CD8-positive, alpha-beta memory T cell (primary cell): ENCODE results near the gene PRPF40B. TPM values are rescaled to one million over a fixed set of nuclear protein-coding genes. Genes with fewer than 3 reads are reported as not detected.

Source experiments
- CTCF ChIA-PET: fragments of 350-600 bp; sonication (Branson Sonifier 250); formaldehyde crosslinking; loops from one replicate; lab custom pipeline; 2021; ENCODE audit warnings: antibody characterized with exemption; lab: Charles Lee
- POLR2A ChIA-PET: fragments of 350-600 bp; sonication (Branson Sonifier 250); formaldehyde crosslinking; loops from one replicate; lab custom pipeline; 2021; ENCODE audit warnings: antibody characterized with exemption; lab: Charles Lee
- DNase-seq, 5 donors: peaks; one replicate each; pipeline versions ENCODE4 v3.0.0 to v3.0.0-alpha.2; 2020 to 2022; ENCODE audit warnings: mixed read lengths in 1 of 5
- H3K27ac ChIP-seq: one replicate; pipeline ENCODE4 v1.7.0; 2013; ENCODE audit warnings: low read depth, mild to moderate bottlenecking, low read length, moderate library complexity
- H3K27me3 ChIP-seq: 2 replicates; pipeline ENCODE4 v1.7.0; 2013; ENCODE audit warnings: low read length, mild to moderate bottlenecking; ENCODE audit not compliant: insufficient read depth, poor library complexity, severe bottlenecking
- H3K36me3 ChIP-seq: 2 replicates; pipeline ENCODE4 v1.7.0; 2013; ENCODE audit warnings: mild to moderate bottlenecking, low read length, moderate library complexity; ENCODE audit not compliant: insufficient read depth
- H3K4me1 ChIP-seq: 2 replicates; pipeline ENCODE4 v1.7.0; 2013; ENCODE audit warnings: mild to moderate bottlenecking, low read length, moderate library complexity; ENCODE audit not compliant: insufficient read depth
- H3K4me3 ChIP-seq: 2 replicates; pipeline ENCODE4 v1.7.0; 2013; ENCODE audit warnings: mild to moderate bottlenecking, low read length
- H3K9me3 ChIP-seq: 2 replicates; pipeline ENCODE4 v1.7.0; 2013; ENCODE audit warnings: mild to moderate bottlenecking, low read length
- H3K27ac Mint-ChIP-seq, 8 donors: one replicate each; pipeline ENCODE4 v1.8.0; 2020 to 2021; ENCODE audit warnings: mixed read lengths in 8 of 8, mild to moderate bottlenecking in 6 of 8, inconsistent platforms in 3 of 8, moderate library complexity in 3 of 8
- H3K27me3 Mint-ChIP-seq, 2 donors: one replicate each; pipeline ENCODE4 v1.8.0; 2020 to 2021; ENCODE audit warnings: mixed read lengths in 2 of 2, mild to moderate bottlenecking in 1 of 2, moderate library complexity in 1 of 2
- H3K36me3 Mint-ChIP-seq, 3 donors: one replicate each; pipeline ENCODE4 v1.8.0; 2020 to 2021; ENCODE audit warnings: mixed read lengths in 3 of 3, inconsistent platforms in 1 of 3, mild to moderate bottlenecking in 1 of 3
- H3K4me1 Mint-ChIP-seq, 3 donors: one replicate each; pipeline ENCODE4 v1.8.0; 2020 to 2021; ENCODE audit warnings: mixed read lengths in 3 of 3, inconsistent platforms in 1 of 3, mild to moderate bottlenecking in 1 of 3
- H3K4me3 Mint-ChIP-seq, 7 donors: one replicate each; pipeline ENCODE4 v1.8.0; 2020 to 2021; ENCODE audit warnings: mixed read lengths in 7 of 7, mild to moderate bottlenecking in 6 of 7, moderate library complexity in 4 of 7, inconsistent platforms in 2 of 7
- H3K9me3 Mint-ChIP-seq, 5 donors: one replicate each; pipeline ENCODE4 v1.8.0; 2020 to 2022; ENCODE audit warnings: mixed read lengths in 5 of 5, mild to moderate bottlenecking in 3 of 5, moderate library complexity in 2 of 5, inconsistent platforms in 1 of 5
- polyA plus RNA-seq: library from polyadenylated mRNA; unstranded; fragments of 300-500 nt; fragmentation: Illumina TruSeq; gene quantifications from one replicate; pipeline ENCODE4 v1.2.3, GENCODE V29; 2021
- total RNA-seq, 2 experiments: library from RNA; stranded (reverse); gene quantifications; one replicate each; pipeline ENCODE4 v1.2.3, GENCODE V29; 2021

Gene PRPF40B
- 1 to 10 TPM; 9.0 to 9.9 TPM for total RNA-seq
- polyA plus RNA-seq = 2.0 TPM

DNA sequence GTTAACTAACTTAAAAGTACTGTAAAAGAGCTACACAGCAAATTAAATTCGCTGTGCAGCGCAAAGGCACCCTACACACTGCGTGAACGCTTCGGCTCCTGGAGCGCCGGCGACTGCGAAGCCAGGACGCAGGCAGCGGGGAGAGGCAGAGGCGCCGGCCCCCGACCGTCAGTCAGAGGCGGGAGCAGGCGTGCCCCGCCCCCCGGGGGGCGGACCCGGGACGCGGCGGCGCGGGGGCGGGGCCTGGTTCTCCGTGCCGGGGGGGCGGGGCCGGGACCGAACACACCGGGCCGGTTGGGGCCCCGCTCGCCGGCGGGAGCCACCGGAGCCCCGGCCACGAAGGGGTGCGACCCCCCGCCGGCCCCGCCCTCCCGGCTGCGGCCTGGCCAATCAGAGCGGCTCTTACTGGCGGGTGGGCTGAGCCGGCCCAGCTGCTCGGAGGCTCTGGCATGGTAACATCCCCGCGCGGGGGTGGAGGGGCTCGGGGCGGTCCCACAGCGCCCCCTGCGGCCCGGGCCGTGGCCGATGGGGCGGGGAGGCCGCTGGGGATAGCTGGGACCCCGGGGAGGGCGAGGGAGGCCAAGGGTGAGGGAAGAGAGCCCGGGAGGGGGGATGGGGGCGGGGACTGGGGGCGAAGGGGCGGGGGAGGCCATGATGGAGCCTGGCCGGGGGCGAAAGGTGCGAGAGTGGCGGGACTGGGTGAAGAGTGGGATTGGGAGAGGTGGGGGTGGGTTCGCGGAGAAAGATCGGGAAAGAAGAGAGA lies at the start of gene PRPF40B:
TSS of gene PRPF40B (plus strand) at position 420 of the 763 bp plus-strand sequence. CDS start at position 450, 30 bp downstream.
- Histone ChIP-seq H3K4me3 (peak within 1 kb of the TSS; percentile 70), H3K9me3 (no peaks in the 10 kb centered on the region), H3K27me3 (no peaks in the 10 kb centered on the region), H3K4me1 (peaks cover 18% of the 10 kb centered on the region), H3K36me3 (no peaks in the 10 kb centered on the region), H3K27ac (peak within 1 kb of the TSS; percentile 49)
- DNase-seq = peak; percentile 80 to 90 (median 87)
- POLR2A ChIA-PET = interaction anchor here (0.5 to 1.8 kb wide), 10 partner anchors 14 to 941 kb away, joined by 3 to 7 read pairs (median 4); partner anchors contain the start of genes KANSL2, MCRS1 and TMBIM6
- no peaks in the 10 kb centered on the region for H3K36me3 Mint-ChIP-seq
- CTCF ChIA-PET = interaction anchor here (0.6 to 6.1 kb wide), 15 partner anchors 9 to 265 kb away, joined by 3 to 42 read pairs (median 3); partner anchors contain the start of gene TMBIM6
- peak within 1 kb of the TSS; percentile 83 to 93 (median 89) for H3K4me3 Mint-ChIP-seq
- peak within 1 kb of the TSS; percentile 86 to 97 (median 95) for H3K27ac Mint-ChIP-seq
- H3K4me1 Mint-ChIP-seq = peaks cover 22 to 32% (median 31%) of the 10 kb centered on the region in 3 donors
- no peaks in the 10 kb centered on the region for H3K9me3 Mint-ChIP-seq
- peaks cover 0 to 4% of the 10 kb centered on the region in 2 donors for H3K27me3 Mint-ChIP-seq

DNA sequence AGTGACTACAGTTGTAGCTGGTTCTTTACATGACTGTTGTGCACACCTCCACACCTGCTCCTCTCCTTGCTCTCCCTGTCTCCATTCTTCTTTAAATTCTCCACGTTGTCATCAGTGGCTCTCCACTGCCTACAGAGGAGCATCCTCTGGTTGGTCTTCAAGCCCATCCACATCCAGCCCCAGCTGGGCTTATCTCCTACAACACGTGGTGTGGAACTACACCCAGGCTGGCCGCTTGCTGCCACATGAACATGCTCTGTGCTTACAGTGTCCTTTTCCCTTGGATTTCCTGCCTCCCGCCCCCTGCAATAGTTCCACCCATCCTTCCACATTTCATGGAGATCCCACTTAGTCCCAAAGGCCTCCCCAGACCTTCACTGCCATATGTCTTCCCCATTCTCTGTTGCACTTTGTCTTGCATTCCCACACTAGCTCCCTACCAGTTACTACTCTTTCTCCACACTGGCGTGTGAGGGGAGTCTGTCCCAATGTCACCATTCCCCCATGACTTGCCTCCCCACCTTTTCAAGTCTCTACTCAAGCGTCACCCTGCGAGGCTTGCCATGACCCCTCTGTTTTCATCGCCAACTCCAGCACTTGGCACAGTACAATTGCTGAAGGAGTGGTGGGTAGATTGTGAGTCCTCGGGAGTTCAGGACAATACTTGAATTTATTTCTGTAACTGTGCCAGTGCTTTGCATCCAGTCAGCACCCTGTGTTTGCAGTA lies 45.6 kb upstream of the PRPF40B start:
- CTCF ChIA-PET = no interaction called here
- H3K27ac ChIP-seq = no peak overlapping the region
- H3K9me3 ChIP-seq = no peaks in the 10 kb centered on the region
- Mint-ChIP-seq H3K4me1 (peaks cover 5 to 13% (median 11%) of the 10 kb centered on the region in 3 donors), H3K27ac (peak overlapping the region in 2 of 8 donors; percentile 21 to 27), H3K27me3 (no peaks in the 10 kb centered on the region), H3K4me3 (peak overlapping the region in 1 of 7 donors; percentile 50), H3K36me3 (peaks cover 0 to 37% (median 14%) of the 10 kb centered on the region in 3 donors), H3K9me3 (no peaks in the 10 kb centered on the region)
- no peak overlapping the region for H3K4me3 ChIP-seq
- H3K27me3 ChIP-seq = no peaks in the 10 kb centered on the region
- no peaks in the 10 kb centered on the region for H3K36me3 ChIP-seq
- no peak for DNase-seq
- peaks cover 8% of the 10 kb centered on the region for H3K4me1 ChIP-seq
- POLR2A ChIA-PET = no interaction called here

DNA sequence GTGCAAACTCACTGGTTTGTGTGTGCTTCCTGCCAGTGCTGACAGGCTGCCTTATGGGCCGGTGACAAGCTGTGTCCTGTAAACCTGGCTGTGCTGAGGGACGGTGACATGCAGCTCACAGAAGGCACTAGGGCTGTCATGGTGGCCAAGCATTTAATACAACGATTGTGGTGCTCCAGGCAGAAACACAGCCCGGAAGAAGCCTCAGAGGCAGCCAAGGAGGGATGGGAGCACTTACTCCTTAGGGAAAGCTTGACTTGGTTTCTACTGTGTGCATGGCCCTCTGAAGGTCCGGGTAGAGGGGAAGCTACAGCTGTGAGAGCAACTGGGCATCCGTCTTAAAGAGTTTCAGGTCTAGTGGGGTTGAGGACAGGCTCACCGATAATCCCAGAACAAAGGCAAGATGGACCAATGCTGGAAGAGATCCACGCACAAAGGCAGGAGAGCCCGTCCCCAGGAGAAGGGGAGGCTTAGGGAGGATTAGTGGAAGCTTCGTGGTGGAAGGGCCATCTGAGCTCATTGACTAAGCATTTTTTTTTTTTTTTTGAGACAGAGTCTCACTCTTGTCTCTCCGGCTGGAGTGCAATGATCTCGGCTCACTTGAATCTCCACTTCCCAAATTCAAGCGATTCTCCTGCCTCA lies 44.8 kb upstream of the PRPF40B start:
- Mint-ChIP-seq H3K4me1 (peaks cover 5 to 13% (median 11%) of the 10 kb centered on the region in 3 donors), H3K27me3 (no peaks in the 10 kb centered on the region), H3K4me3 (no peak overlapping the region), H3K9me3 (no peaks in the 10 kb centered on the region), H3K27ac (no peak overlapping the region), H3K36me3 (peaks cover 0 to 41% (median 14%) of the 10 kb centered on the region in 3 donors)
- no peak overlapping the region for H3K27ac ChIP-seq
- no peak for DNase-seq
- peaks cover 8% of the 10 kb centered on the region for H3K4me1 ChIP-seq
- POLR2A ChIA-PET = interaction anchor here (0.6 kb wide), 1 partner anchor 41 kb away, joined by 7 read pairs; no protein-coding TSS in a partner anchor
- no peak overlapping the region for H3K4me3 ChIP-seq
- no peaks in the 10 kb centered on the region for H3K36me3 ChIP-seq
- H3K9me3 ChIP-seq = no peaks in the 10 kb centered on the region
- CTCF ChIA-PET = interaction anchor here (1.0 kb wide), 1 partner anchor 26 kb away, joined by 3 read pairs; no protein-coding TSS in a partner anchor
- H3K27me3 ChIP-seq = no peaks in the 10 kb centered on the region

DNA sequence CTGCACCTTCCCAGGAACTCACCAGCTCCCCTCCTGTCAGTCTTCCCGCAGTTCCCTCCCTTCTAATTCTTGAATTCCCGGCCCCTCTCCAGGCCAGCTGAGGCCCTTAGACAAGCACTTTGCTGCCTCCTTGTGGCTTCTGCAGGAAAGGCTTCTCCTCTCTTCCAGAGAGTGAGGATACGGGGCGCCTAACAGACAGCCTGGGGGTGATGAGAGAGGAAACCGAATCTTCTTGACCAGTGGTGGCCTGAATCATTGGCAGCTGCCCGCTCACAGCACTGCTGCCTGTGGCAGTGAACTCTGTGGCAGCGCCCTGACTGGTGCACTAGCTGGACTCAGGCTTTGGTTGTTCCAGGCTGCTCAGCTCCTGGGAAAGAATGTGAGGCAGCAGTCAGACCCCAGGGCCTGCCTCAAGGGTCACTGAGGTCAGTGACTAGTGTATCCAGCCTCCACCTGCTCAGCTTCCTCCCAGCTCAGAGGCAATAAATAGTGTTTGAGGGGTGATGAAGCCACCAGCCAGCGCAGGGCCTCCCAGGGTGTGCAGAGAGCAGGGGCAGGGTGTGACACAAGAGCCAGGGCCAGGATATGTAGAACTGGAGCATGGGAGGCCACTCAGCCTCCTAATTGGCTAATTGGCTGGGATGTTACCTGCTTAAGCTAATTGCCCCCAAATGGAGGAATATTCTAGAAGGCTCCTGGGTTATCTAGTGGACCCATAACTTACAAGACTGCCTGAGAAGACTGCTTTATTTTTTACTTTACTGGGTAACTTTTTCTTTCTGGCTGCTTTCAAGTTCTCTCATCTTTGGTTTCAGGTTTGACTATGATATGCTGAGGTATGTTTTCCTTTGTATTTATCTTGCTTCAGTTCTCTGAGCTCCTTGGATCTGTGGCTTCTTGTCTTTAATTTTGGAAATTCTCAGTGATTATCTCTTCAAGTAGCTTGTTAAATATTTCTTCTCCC lies 42.5 kb upstream of the PRPF40B start:
- Mint-ChIP-seq H3K27me3 (no peaks in the 10 kb centered on the region), H3K36me3 (peaks cover 0 to 46% (median 12%) of the 10 kb centered on the region in 3 donors), H3K9me3 (no peaks in the 10 kb centered on the region), H3K27ac (peak overlapping the region in 1 of 8 donors; percentile 49), H3K4me1 (peaks cover 5 to 14% (median 11%) of the 10 kb centered on the region in 3 donors), H3K4me3 (peak overlapping the region in 1 of 7 donors; percentile 20)
- no peaks in the 10 kb centered on the region for H3K36me3 ChIP-seq
- no peak overlapping the region for H3K27ac ChIP-seq
- ChIA-PET POLR2A (no interaction called here), CTCF (interaction anchor here (0.8 to 2.2 kb wide), 14 partner anchors 10 to 230 kb away, joined by 3 to 10 read pairs (median 4); partner anchors contain the start of genes KCNH3 and SPATS2)
- no peaks in the 10 kb centered on the region for H3K27me3 ChIP-seq
- no peak overlapping the region for H3K4me3 ChIP-seq
- no peaks in the 10 kb centered on the region for H3K9me3 ChIP-seq
- H3K4me1 ChIP-seq = peaks cover 8% of the 10 kb centered on the region
- peak; percentile 30 to 70 (median 32) for DNase-seq

DNA sequence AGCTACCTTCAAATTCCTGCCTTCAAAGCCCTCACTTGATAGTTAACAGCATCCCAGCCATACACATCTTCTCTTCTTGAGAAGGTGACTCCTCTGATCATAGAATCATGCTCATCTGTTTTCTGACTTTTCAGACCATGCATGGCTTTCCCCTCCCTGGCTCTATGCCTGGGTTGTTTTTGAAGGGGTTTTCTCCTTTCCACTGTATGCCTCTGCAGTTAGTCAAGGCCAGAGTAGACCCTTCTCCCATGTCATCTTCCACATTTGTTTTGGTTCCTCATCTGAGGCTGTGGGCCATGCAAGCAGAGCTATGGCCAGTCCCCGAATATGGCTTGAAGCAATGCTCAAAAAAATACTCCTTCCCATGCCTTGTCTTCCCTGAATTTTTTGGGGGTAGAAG lies 41.2 kb upstream of the PRPF40B start:
- H3K27me3 ChIP-seq = no peaks in the 10 kb centered on the region

DNA sequence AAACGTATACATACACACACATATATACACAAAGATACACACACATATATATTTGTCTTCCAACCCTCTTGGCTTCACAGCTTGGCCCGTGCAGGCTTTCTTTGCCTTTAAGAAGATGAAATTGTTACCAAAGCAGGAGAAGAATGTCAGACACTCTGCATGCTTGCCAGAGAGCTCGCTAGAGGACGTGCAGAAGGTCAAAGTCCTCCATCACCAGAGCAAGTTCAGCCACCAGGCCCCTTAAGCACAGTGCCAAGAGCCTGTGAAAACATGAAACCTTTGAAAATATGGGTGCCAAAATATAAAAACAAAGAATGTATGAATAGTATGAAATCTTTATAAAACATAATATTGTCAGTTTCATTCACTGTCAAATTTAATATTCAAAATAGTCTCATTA lies 40.5 kb upstream of the PRPF40B start:
- Mint-ChIP-seq H3K27me3 (no peaks in the 10 kb centered on the region), H3K36me3 (peaks cover 0 to 41% (median 10%) of the 10 kb centered on the region in 3 donors), H3K4me1 (peaks cover 5 to 11% (median 5%) of the 10 kb centered on the region in 3 donors), H3K9me3 (no peaks in the 10 kb centered on the region), H3K4me3 (no peak overlapping the region), H3K27ac (no peak overlapping the region)
- Histone ChIP-seq H3K27me3 (no peaks in the 10 kb centered on the region), H3K9me3 (no peaks in the 10 kb centered on the region), H3K36me3 (no peaks in the 10 kb centered on the region), H3K27ac (no peak overlapping the region), H3K4me3 (no peak overlapping the region), H3K4me1 (peaks cover 8% of the 10 kb centered on the region)
- CTCF ChIA-PET = interaction anchor here (1.0 kb wide), 1 partner anchor 16 kb away, joined by 3 read pairs; no protein-coding TSS in a partner anchor
- POLR2A ChIA-PET = no interaction called here
- no peak for DNase-seq

More for the DNA sequence above, 41.2 kb upstream of the PRPF40B start:
- POLR2A ChIA-PET = no interaction called here
- H3K9me3 ChIP-seq = no peaks in the 10 kb centered on the region
- H3K36me3 Mint-ChIP-seq = peaks cover 0 to 46% (median 10%) of the 10 kb centered on the region in 3 donors
- H3K4me1 ChIP-seq = peaks cover 8% of the 10 kb centered on the region
- H3K4me1 Mint-ChIP-seq = peaks cover 5 to 11% (median 9%) of the 10 kb centered on the region in 3 donors
- H3K4me3 Mint-ChIP-seq = no peak overlapping the region
- H3K36me3 ChIP-seq = no peaks in the 10 kb centered on the region
- no peaks in the 10 kb centered on the region for H3K27me3 Mint-ChIP-seq
- no peak overlapping the region for H3K27ac Mint-ChIP-seq
- DNase-seq = no peak
- no peak overlapping the region for H3K4me3 ChIP-seq
- H3K27ac ChIP-seq = no peak overlapping the region
- CTCF ChIA-PET = interaction anchor here (1.0 to 2.2 kb wide), 4 partner anchors 15 to 81 kb away, joined by 3 to 8 read pairs (median 4); no protein-coding TSS in a partner anchor
- H3K9me3 Mint-ChIP-seq = no peaks in the 10 kb centered on the region
